HCT116 (cell line): ENCODE data around the gene TBXAS1.
"Not testable (repeated sequence)": the region's sequence is repeated elsewhere in the genome, so short reads cannot be mapped to it uniquely, and the experiment has no call there.

Source experiments
- EZH2phosphoT487 ChIP-seq: fragments of 200-600 bp; IDR thresholded peaks from 2 replicates; pipeline ENCODE4 v1.6.1; 2018; ENCODE audit warnings: antibody characterized with exemption, borderline replicate concordance
- POLR2AphosphoS5 ChIP-seq: IDR thresholded peaks from 2 replicates; pipeline ENCODE4 v1.6.1; 2011; ENCODE audit warnings: mild to moderate bottlenecking, low read depth, low read length, moderate library complexity
- TF ChIP-seq, protein P1 (sequence below), 3 experiments: fragments of 200-600 bp in 1 of 3; sonication (generic) in 1 of 3; IDR thresholded peaks in 2 of 3; conservative IDR thresholded peaks in 1 of 3; 2 replicates each; pipeline ENCODE4 v1.5.1; 2012 to 2017; ENCODE audit warnings: low read depth in 2 of 3, low read length in 2 of 3, antibody characterized with exemption in 1 of 3, borderline replicate concordance in 1 of 3, control low read depth in 1 of 3, mild to moderate bottlenecking in 1 of 3, mixed read lengths in 1 of 3, mixed run types in 1 of 3, moderate library complexity in 1 of 3; ENCODE audit not compliant: insufficient read depth in 1 of 3

DNA sequence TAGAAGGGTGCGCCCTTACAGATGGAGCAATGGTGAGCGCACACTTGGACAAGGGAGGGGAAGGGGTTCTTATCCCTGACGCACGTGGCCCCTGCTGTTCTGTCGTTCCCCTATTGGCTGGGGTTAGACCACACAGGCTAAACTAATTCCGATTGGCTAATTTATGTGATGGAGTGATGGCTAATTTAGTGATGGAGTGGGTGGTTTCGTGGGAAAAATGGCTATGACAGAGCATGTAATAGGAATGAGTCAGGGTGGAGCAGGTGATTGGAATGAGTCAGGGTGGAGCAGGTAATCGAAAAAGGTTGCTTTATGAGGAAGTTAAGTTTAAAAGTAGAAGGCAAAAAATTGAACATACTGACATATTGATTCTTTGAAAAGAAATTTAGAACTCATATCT is 100.2 kb downstream of the TBXAS1 start:
- not testable (repeated sequence) for TF ChIP-seq POLR2AphosphoS5, EZH2phosphoT487
- TF ChIP-seq, protein P1, sequence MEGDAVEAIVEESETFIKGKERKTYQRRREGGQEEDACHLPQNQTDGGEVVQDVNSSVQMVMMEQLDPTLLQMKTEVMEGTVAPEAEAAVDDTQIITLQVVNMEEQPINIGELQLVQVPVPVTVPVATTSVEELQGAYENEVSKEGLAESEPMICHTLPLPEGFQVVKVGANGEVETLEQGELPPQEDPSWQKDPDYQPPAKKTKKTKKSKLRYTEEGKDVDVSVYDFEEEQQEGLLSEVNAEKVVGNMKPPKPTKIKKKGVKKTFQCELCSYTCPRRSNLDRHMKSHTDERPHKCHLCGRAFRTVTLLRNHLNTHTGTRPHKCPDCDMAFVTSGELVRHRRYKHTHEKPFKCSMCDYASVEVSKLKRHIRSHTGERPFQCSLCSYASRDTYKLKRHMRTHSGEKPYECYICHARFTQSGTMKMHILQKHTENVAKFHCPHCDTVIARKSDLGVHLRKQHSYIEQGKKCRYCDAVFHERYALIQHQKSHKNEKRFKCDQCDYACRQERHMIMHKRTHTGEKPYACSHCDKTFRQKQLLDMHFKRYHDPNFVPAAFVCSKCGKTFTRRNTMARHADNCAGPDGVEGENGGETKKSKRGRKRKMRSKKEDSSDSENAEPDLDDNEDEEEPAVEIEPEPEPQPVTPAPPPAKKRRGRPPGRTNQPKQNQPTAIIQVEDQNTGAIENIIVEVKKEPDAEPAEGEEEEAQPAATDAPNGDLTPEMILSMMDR (IDR thresholded peaks at IDR 0.05 in 2 of 3, conservative IDR thresholded peaks at IDR 0.05 in 1 of 3; ENCODE audit: borderline replicate concordance in 1 of 3, insufficient read depth in 1 of 3, low read depth in 2 of 3, low read length in 2 of 3): not testable (repeated sequence)
